IMR-90 (cell line): ENCODE measurements around the gene GTF3C1.

ENCODE experiments used
- BHLHE40 ChIP-seq: fragments of 150-350 bp; IDR thresholded peaks from 2 replicates; pipeline ENCODE4 v1.6.1; 2016; ENCODE audit warnings: mild to moderate bottlenecking, low read depth, low read length
- CEBPB ChIP-seq: IDR thresholded peaks from 2 replicates; pipeline ENCODE4 v1.6.1; 2012; ENCODE audit warnings: low read depth, low read length, improper control_type of control experiment
- MAZ ChIP-seq: IDR thresholded peaks from 2 replicates; pipeline ENCODE4 v1.6.1; 2012; ENCODE audit warnings: low read depth, mild to moderate bottlenecking, low read length, improper control_type of control experiment, moderate library complexity, borderline replicate concordance
- MXI1 ChIP-seq: IDR thresholded peaks from 2 replicates; pipeline ENCODE4 v1.6.1; 2012; ENCODE audit warnings: low read depth, mild to moderate bottlenecking, low read length, moderate library complexity, borderline replicate concordance
- POLR2A ChIP-seq: IDR thresholded peaks from 2 replicates; pipeline ENCODE4 v1.6.1; 2012; ENCODE audit warnings: mild to moderate bottlenecking, low read depth, low read length
- RAD21 ChIP-seq: IDR thresholded peaks from 2 replicates; pipeline ENCODE4 v1.6.1; 2012; ENCODE audit warnings: low read length, improper control_type of control experiment
- SMC3 ChIP-seq: fragments of 150-350 bp; IDR thresholded peaks from 2 replicates; pipeline ENCODE4 v1.6.1; 2016; ENCODE audit warnings: low read depth, mild to moderate bottlenecking, antibody characterized with exemption, low read length, moderate library complexity
- TF ChIP-seq, protein P1 (sequence below): conservative IDR thresholded peaks from 2 replicates; pipeline ENCODE4 v1.5.1; 2012; ENCODE audit warnings: mild to moderate bottlenecking, low read depth, low read length, improper control_type of control experiment
- TF ChIP-seq, protein P2 (sequence below): fragments of 150-350 bp; IDR thresholded peaks from 2 replicates; pipeline ENCODE4 v1.6.1; 2017; ENCODE audit warnings: mild to moderate bottlenecking, antibody characterized with exemption, low read length, low read depth
- TF ChIP-seq, protein P3 (sequence below): fragments of 150-350 bp; IDR thresholded peaks from 2 replicates; pipeline ENCODE4 v1.6.1; 2016; ENCODE audit warnings: low read depth, mild to moderate bottlenecking, low read length, moderate library complexity, borderline replicate concordance

DNA sequence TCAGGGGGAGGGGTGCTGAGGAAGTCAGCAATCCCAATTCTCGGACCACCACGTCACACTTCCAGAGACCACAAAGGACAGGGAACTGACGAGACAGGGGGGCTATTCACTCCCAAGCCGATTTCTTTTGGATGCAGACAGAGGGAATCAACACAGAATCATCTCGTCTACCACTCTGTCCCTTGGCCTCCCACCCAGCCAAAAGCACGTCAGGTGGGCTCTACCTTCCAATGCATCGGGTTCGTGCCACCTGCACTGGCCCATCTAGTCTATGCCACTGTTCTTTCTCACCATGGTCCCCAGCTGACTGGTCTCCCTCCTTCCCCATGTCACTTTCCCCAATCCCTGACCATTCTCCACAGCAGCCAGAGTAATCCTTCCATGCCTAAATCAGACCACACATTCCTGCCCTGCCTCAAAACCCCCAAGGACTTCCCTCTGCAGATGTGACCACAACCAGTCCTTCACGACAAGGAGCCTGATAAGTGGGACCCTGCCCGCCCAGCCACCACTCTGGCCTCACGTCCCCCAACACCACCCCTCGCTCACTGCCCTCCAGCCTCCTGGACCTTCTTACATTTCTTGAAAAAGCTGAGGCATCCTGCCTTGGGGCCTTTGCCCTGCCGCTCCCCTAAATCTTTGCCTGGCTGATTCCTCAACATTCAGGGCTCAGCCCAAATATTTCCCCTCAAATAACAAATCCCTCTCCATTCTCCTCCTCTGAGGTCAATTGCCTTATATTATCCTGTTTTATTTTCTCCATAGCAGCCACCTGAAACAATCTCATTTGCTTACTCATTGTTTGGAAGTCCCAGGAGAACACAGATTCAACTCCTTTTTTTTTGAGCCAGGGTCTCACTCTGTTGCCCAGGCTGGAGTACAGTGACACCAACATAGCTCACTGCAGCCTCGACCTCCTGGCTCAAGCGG, 77.4 kb downstream of the GTF3C1 start:
- TF ChIP-seq BHLHE40 (no peak), RAD21 (no peak), POLR2A (no peak), SMC3 (no peak), MXI1 (no peak), CEBPB (no peak), MAZ (no peak)
- TF ChIP-seq, protein P1, sequence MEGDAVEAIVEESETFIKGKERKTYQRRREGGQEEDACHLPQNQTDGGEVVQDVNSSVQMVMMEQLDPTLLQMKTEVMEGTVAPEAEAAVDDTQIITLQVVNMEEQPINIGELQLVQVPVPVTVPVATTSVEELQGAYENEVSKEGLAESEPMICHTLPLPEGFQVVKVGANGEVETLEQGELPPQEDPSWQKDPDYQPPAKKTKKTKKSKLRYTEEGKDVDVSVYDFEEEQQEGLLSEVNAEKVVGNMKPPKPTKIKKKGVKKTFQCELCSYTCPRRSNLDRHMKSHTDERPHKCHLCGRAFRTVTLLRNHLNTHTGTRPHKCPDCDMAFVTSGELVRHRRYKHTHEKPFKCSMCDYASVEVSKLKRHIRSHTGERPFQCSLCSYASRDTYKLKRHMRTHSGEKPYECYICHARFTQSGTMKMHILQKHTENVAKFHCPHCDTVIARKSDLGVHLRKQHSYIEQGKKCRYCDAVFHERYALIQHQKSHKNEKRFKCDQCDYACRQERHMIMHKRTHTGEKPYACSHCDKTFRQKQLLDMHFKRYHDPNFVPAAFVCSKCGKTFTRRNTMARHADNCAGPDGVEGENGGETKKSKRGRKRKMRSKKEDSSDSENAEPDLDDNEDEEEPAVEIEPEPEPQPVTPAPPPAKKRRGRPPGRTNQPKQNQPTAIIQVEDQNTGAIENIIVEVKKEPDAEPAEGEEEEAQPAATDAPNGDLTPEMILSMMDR: no peak
- TF ChIP-seq, protein P2, sequence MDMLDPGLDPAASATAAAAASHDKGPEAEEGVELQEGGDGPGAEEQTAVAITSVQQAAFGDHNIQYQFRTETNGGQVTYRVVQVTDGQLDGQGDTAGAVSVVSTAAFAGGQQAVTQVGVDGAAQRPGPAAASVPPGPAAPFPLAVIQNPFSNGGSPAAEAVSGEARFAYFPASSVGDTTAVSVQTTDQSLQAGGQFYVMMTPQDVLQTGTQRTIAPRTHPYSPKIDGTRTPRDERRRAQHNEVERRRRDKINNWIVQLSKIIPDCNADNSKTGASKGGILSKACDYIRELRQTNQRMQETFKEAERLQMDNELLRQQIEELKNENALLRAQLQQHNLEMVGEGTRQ: no peak
- TF ChIP-seq, protein P3, sequence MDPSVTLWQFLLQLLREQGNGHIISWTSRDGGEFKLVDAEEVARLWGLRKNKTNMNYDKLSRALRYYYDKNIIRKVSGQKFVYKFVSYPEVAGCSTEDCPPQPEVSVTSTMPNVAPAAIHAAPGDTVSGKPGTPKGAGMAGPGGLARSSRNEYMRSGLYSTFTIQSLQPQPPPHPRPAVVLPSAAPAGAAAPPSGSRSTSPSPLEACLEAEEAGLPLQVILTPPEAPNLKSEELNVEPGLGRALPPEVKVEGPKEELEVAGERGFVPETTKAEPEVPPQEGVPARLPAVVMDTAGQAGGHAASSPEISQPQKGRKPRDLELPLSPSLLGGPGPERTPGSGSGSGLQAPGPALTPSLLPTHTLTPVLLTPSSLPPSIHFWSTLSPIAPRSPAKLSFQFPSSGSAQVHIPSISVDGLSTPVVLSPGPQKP: no peak
